GM12892 (cell line): ENCODE data around the gene PAMR1.

Source experiments
- DNase-seq: peaks from one replicate; pipeline ENCODE4 v3.0.0; 2011; ENCODE audit not compliant: insufficient read length
- FAIRE-seq: peaks from 2 replicates; lab custom pipeline; 2011; peaks lifted over from hg19 to GRCh38; lab: Jason Lieb, UNC
- POLR2A ChIP-seq: IDR thresholded peaks from 2 replicates; pipeline ENCODE4 v1.6.1; 2011; ENCODE audit warnings: low read depth, low read length, control low read depth
- POLR2AphosphoS5 ChIP-seq: IDR thresholded peaks from 2 replicates; pipeline ENCODE4 v1.6.1; 2011; ENCODE audit warnings: low read depth, low read length, control low read depth
- TAF1 ChIP-seq: IDR thresholded peaks from 2 replicates; pipeline ENCODE4 v1.6.1; 2011; ENCODE audit warnings: low read depth, mild to moderate bottlenecking, control low read depth, low read length, borderline replicate concordance

Gene PAMR1

GRCh38 chr11:35517481-35517880, 7.9 kb downstream of the PAMR1 start:
- FAIRE-seq (no peak), DNase-seq (no peak)
- TF ChIP-seq POLR2AphosphoS5 (no peak), TAF1 (no peak), POLR2A (no peak)

DNA sequence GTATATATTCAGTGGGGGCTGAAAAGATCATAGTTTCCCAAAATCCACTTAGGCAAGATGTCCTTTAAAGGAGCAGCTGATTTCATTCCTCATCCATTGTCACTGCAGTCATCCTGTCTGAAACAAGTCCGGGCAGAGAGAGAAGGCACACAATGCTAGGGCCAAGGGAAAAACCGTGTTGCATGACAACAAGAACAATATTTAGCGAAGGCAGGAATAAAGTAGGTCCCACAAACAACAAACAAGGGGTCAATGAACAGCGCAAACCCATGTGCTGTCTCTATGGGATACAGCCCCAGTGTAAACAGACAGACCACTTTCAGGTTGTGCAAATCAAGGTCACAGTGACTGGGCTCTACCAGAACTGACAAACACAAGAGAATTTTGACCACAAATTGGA, 9.0 kb downstream of the PAMR1 start:
- TF ChIP-seq POLR2A (no peak), TAF1 (no peak), POLR2AphosphoS5 (no peak)
- FAIRE-seq (no peak), DNase-seq (no peak)

GRCh38 chr11:35515224-35515623, 10.2 kb downstream of the PAMR1 start:
- no peak for FAIRE-seq
- no peak for DNase-seq
- no peak for TF ChIP-seq TAF1
- no peak for TF ChIP-seq POLR2A
- no peak for TF ChIP-seq POLR2AphosphoS5

- no peak for TF ChIP-seq POLR2AphosphoS5
- no peak for TF ChIP-seq TAF1
- no peak for TF ChIP-seq POLR2A
- FAIRE-seq (no peak), DNase-seq (no peak)
These were observed 10.9 kb downstream of the PAMR1 start for GRCh38 chr11:35514481-35514880.

DNA sequence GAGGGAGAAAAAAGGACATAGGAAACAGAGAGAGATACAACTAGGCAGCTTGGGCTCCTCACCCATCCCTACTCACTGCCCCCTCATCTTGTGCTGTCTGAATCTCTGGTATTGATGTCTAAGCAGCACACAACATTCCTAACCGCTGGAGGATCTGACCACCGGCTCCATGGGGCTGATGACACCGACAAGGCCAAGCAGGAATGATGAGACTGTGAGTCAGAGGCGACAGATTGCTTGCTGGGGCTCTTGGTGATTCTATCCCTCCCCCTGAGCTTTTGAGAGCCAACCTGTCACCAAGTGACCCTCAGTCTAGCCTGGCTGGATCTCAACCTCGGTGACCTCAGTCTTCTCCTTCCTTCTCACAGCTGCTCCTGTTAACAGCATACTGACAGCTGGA, 13.8 kb downstream of the PAMR1 start:
- TF ChIP-seq POLR2A, result no peak
- no peak for TF ChIP-seq POLR2AphosphoS5
- no peak for TF ChIP-seq TAF1
- DNase-seq, result no peak
- FAIRE-seq, result no peak

DNA sequence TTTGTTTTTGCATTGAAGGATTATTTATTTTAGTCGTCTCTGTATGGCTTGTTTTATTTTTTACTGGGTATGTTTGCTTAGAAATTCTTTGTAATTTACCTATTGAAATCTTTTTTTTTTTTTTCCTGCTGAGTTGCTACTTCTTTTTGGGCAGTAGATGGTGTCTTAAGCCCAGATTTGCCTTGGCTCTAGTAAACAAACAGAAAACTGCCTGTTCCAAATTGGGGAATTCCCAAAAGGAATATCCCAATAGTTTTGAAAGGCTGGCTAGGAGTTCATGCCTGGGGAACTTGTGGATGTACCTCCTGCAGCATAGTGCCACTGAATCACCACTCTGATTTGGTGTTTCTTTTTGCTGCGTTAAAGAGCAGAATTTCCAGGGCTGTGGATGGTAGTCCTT, 17.7 kb downstream of the PAMR1 start:
- FAIRE-seq (no peak), DNase-seq (no peak)

DNA sequence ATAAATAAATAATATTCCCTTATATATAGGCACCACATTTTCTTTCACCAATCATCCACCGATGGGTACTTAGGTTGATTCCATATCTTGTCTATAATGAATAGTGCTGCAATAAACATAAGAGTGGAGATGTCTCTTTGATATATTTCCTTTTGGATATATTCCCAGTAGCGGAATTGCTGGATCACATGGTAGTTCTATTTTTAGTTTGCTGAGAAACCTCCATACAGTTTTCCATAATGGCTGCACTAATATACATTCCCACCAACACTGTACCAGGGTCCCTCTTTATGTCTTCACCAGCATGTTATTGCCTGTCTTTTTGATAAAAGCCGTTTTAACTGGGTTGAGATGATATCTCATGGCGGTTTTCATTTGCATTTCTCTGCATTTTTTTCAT, 23.6 kb downstream of the PAMR1 start:
- no peak for TF ChIP-seq POLR2A
- TF ChIP-seq TAF1, result no peak
- no peak for TF ChIP-seq POLR2AphosphoS5
- FAIRE-seq (no peak), DNase-seq (no peak)

More for the DNA sequence above, 17.7 kb downstream of the PAMR1 start:
- no peak for TF ChIP-seq POLR2AphosphoS5
- TF ChIP-seq POLR2A, result no peak

- TF ChIP-seq TAF1, result no peak
- FAIRE-seq (no peak), DNase-seq (no peak)
These were observed 24.7 kb downstream of the PAMR1 start for GRCh38 chr11:35500744-35501143.

GRCh38 chr11:35496416-35496815, 29.0 kb downstream of the PAMR1 start:
- no peak for FAIRE-seq
- DNase-seq, result no peak
- TF ChIP-seq POLR2A, result no peak
- no peak for TF ChIP-seq POLR2AphosphoS5
- no peak for TF ChIP-seq TAF1

DNA sequence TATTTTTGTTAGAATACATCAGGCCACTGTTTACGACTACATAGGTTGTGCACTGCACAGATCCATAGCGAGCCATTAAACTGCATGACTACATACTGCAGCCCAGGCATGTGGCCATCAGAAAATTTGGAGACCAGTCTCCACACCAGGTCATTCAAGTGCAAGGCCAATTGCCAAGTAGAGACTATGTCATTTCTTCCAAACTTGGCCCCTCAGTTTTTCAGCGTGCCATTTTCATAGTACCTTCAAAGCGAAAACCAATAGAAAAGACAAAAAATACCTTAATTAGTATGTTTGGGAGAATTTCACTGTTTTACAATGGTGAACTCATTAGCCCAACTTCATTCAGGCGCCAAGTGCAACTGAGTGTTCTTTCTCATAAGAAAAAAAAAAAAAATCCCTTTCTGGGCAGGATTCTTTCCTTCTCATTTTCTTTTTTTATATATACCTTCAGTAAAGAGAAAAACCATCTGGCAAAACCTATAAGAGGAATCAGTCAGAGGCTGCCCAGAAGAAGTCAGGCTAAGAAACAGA, 30.4 kb downstream of the PAMR1 start:
- no peak for TF ChIP-seq POLR2A
- TF ChIP-seq TAF1, result no peak
- no peak for TF ChIP-seq POLR2AphosphoS5
- no peak for DNase-seq
- FAIRE-seq, result no peak

DNA sequence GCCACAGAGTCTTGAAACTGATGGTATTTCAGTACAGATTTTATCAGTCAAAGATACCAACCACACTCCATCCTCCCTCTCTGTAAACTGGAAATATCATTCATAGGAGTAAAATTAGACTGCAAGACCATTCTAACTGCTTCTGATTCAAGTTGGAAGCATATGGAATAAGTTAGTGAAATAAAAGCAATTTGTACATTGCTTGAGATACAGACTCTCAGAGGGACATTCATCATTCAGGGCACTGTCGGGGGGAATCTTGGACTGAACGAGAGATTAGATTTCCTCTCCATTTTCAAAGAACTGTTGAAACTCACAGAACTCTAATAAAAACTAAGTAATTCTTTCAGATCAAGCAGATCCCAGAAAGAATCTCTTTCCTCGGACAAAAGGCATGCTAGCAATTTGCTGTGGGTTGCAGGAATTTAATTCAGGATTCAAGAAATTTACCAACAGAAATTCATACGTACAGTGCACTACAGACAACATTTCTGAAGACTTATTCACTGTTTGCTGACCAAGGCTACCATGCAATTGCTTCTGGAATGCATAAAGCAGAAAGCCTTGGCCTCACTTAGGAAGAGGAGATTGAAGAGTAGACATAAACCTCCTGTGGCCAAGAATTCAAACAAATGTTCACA, 34.1 kb downstream of the PAMR1 start:
- FAIRE-seq (no peak), DNase-seq (no peak)
- TF ChIP-seq POLR2AphosphoS5 (no peak), TAF1 (no peak), POLR2A (no peak)

GRCh38 chr11:35488117-35488516, 37.3 kb downstream of the PAMR1 start:
- no peak for FAIRE-seq
- no peak for DNase-seq
- TF ChIP-seq POLR2A (no peak), POLR2AphosphoS5 (no peak), TAF1 (no peak)

DNA sequence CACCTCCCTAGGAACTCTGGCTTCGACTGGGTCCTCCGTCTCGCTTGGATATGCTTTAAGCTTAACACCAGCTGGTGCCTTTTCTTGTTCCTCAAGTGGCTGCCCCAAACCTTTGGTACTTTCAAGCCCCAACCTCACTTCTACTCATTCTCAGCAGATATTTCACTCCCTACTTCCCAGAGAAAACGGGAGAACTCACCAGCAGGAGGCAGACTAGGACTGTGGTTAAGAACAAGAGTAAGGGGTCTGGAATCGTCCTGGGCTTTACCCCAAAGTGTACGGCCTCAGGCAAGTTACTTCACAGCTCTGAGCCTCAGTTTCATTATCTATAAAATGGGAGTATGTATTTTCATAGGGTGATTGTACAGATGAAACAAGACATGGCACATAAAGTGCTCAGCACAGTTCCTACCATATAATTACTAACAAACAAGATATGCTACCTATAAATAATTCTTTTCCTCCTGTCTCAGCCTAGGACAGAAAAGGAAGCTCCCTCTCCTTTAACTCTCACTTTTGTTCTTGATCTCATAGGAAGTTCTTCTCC, 37.8 kb downstream of the PAMR1 start:
- DNase-seq (no peak), FAIRE-seq (peak; percentile 14)
- TF ChIP-seq POLR2A (no peak), TAF1 (no peak), POLR2AphosphoS5 (no peak)
